IMR-90 (cell line): Measurements from ENCODE around the gene GIPC3. TPM values are rescaled to one million over a fixed set of nuclear protein-coding genes. Genes with fewer than 3 reads are reported as not detected.

Experiments
- ATAC-seq: fragments of 200-7000 bp; cut with Tn5 transposase; 2 replicates; pipeline ENCODE4 v1.9.1; 2020; ENCODE audit warnings: low read depth, mild to moderate bottlenecking, moderate library complexity
- BruUV-seq: library from RNA; stranded (reverse); fragments of 400-500 nt; replicated peaks from 2 replicates; lab custom pipeline; 2021; lab: Mats Ljungman, UMichigan
- CTCF ChIA-PET: fragments of 300-600 bp; formaldehyde crosslinking; extraction: SDS; loops from one replicate; lab custom pipeline; 2021; ENCODE audit warnings: antibody characterized with exemption; lab: Yijun Ruan, JAX
- POLR2A ChIA-PET: fragments of 300-600 bp; sonication (Branson Sonifier 250); formaldehyde crosslinking; loops from one replicate; lab custom pipeline; 2022; ENCODE audit warnings: antibody characterized with exemption; ENCODE audit not compliant: unreplicated experiment; lab: Charles Lee
- DNase-seq: peaks from one replicate; pipeline ENCODE4 v3.0.0; 2013
- H2AFZ ChIP-seq: replicated peaks from 2 replicates; pipeline ENCODE3; 2013; ENCODE audit warnings: low read length, mild to moderate bottlenecking; ENCODE audit not compliant: poor library complexity
- H2AK5ac ChIP-seq: 2 replicates; pipeline ENCODE4 v1.6.1; 2013; ENCODE audit warnings: low read depth, low read length, inconsistent platforms
- H2AK9ac ChIP-seq: replicated peaks from 2 replicates; pipeline ENCODE3; 2013; ENCODE audit warnings: mild to moderate bottlenecking, low read depth, low read length, moderate library complexity; ENCODE audit not compliant: poor library complexity
- H2BK120ac ChIP-seq: 2 replicates; pipeline ENCODE4 v1.6.1; 2013; ENCODE audit warnings: low read depth, low read length, inconsistent platforms
- H2BK15ac ChIP-seq: 3 replicates; pipeline ENCODE4 v1.6.1; 2013; ENCODE audit warnings: low read depth, low read length, inconsistent platforms
- H2BK20ac ChIP-seq: 2 replicates; pipeline ENCODE4 v1.6.1; 2013; ENCODE audit warnings: low read depth, mild to moderate bottlenecking, inconsistent platforms, low read length, moderate library complexity
- H2BK5ac ChIP-seq: 2 replicates; pipeline ENCODE4 v1.6.1; 2013; ENCODE audit warnings: mild to moderate bottlenecking, low read depth, low read length, inconsistent platforms; ENCODE audit not compliant: poor library complexity, severe bottlenecking
- H3K14ac ChIP-seq: replicated peaks from 2 replicates; pipeline ENCODE4 v1.6.1; 2013; ENCODE audit warnings: low read depth, low read length, inconsistent platforms
- H3K18ac ChIP-seq: 2 replicates; pipeline ENCODE4 v1.6.1; 2013; ENCODE audit warnings: low read depth, low read length, control low read depth
- H3K23ac ChIP-seq: 2 replicates; pipeline ENCODE4 v1.6.1; 2013; ENCODE audit warnings: low read depth, low read length, inconsistent platforms
- H3K27ac ChIP-seq: 2 replicates; pipeline ENCODE4 v1.5.1; 2013; ENCODE audit warnings: mild to moderate bottlenecking, control low read depth, low read length; ENCODE audit not compliant: insufficient read depth
- H3K27me3 ChIP-seq: 2 replicates; pipeline ENCODE4 v1.6.1; 2013; ENCODE audit warnings: low read length; ENCODE audit not compliant: control insufficient read depth, insufficient read depth
- H3K36me3 ChIP-seq: 2 replicates; pipeline ENCODE4 v1.6.1; 2013; ENCODE audit warnings: low read length, mixed read lengths; ENCODE audit not compliant: control insufficient read depth, insufficient read depth
- H3K4ac ChIP-seq: 2 replicates; pipeline ENCODE4 v1.6.1; 2013; ENCODE audit warnings: low read depth, low read length, inconsistent platforms
- H3K4me1 ChIP-seq: 2 replicates; pipeline ENCODE4 v1.6.1; 2013; ENCODE audit warnings: low read length, mixed read lengths; ENCODE audit not compliant: control insufficient read depth, insufficient read depth
- H3K4me2 ChIP-seq: 2 replicates; pipeline ENCODE4 v1.6.1; 2013; ENCODE audit warnings: low read depth, mild to moderate bottlenecking, control low read depth, low read length, moderate library complexity
- H3K4me3 ChIP-seq: 2 replicates; pipeline ENCODE4 v1.5.1; 2013; ENCODE audit warnings: low read depth, mild to moderate bottlenecking, control low read depth, low read length, moderate library complexity; ENCODE audit not compliant: insufficient read depth
- H3K56ac ChIP-seq: 2 replicates; pipeline ENCODE4 v1.6.1; 2013; ENCODE audit warnings: low read length, inconsistent platforms; ENCODE audit not compliant: insufficient read depth; ENCODE audit errors: extremely low read depth
- H3K79me1 ChIP-seq, 2 experiments: 2 replicates each; pipeline ENCODE4 v1.6.1; 2013; ENCODE audit warnings: low read length in 2 of 2, inconsistent platforms in 1 of 2, low read depth in 1 of 2
- H3K9ac ChIP-seq: 2 replicates; pipeline ENCODE4 v1.6.1; 2013; ENCODE audit warnings: low read depth, low read length, control low read depth
- H3K9me1 ChIP-seq: 2 replicates; pipeline ENCODE4 v1.6.1; 2013; ENCODE audit warnings: low read length, inconsistent platforms; ENCODE audit not compliant: insufficient read depth
- H3K9me3 ChIP-seq: 2 replicates; pipeline ENCODE4 v1.6.1; 2013; ENCODE audit warnings: low read length; ENCODE audit not compliant: control insufficient read depth, insufficient read depth
- H4K20me1 ChIP-seq: 2 replicates; pipeline ENCODE4 v1.6.1; 2013; ENCODE audit warnings: low read length, inconsistent platforms; ENCODE audit not compliant: insufficient read depth
- H4K5ac ChIP-seq: 2 replicates; pipeline ENCODE4 v1.6.1; 2013; ENCODE audit warnings: mild to moderate bottlenecking, low read depth, low read length, control low read depth
- H4K8ac ChIP-seq, 2 experiments: 2 replicates each; pipeline ENCODE4 v1.6.1; 2013; ENCODE audit warnings: low read depth in 2 of 2, low read length in 2 of 2, control low read depth in 1 of 2, inconsistent platforms in 1 of 2
- H4K91ac ChIP-seq: 2 replicates; pipeline ENCODE4 v1.6.1; 2013; ENCODE audit warnings: low read depth, low read length, inconsistent platforms; ENCODE audit not compliant: insufficient read depth
- BHLHE40 ChIP-seq: fragments of 150-350 bp; IDR thresholded peaks from 2 replicates; pipeline ENCODE4 v1.6.1; 2016; ENCODE audit warnings: mild to moderate bottlenecking, low read depth, low read length
- CEBPB ChIP-seq: IDR thresholded peaks from 2 replicates; pipeline ENCODE4 v1.6.1; 2012; ENCODE audit warnings: low read depth, low read length, improper control_type of control experiment
- CTCF ChIP-seq: conservative IDR thresholded peaks from 2 replicates; pipeline ENCODE4 v1.5.1; 2012; ENCODE audit warnings: mild to moderate bottlenecking, low read depth, low read length, improper control_type of control experiment
- ELK1 ChIP-seq: fragments of 150-350 bp; IDR thresholded peaks from 2 replicates; pipeline ENCODE4 v1.6.1; 2016; ENCODE audit warnings: low read depth, mild to moderate bottlenecking, low read length, moderate library complexity, borderline replicate concordance
- FOS ChIP-seq: fragments of 150-350 bp; IDR thresholded peaks from 2 replicates; pipeline ENCODE4 v1.6.1; 2016; ENCODE audit warnings: low read depth, low read length
- MAFK ChIP-seq: IDR thresholded peaks from 2 replicates; pipeline ENCODE4 v1.6.1; 2012; ENCODE audit warnings: low read depth, low read length, improper control_type of control experiment
- MAZ ChIP-seq: IDR thresholded peaks from 2 replicates; pipeline ENCODE4 v1.6.1; 2012; ENCODE audit warnings: low read depth, mild to moderate bottlenecking, low read length, improper control_type of control experiment, moderate library complexity, borderline replicate concordance
- MXI1 ChIP-seq: IDR thresholded peaks from 2 replicates; pipeline ENCODE4 v1.6.1; 2012; ENCODE audit warnings: low read depth, mild to moderate bottlenecking, low read length, moderate library complexity, borderline replicate concordance
- NFE2L2 ChIP-seq: fragments of 150-350 bp; IDR thresholded peaks from 2 replicates; pipeline ENCODE4 v1.6.1; 2016; ENCODE audit warnings: low read depth, mild to moderate bottlenecking, low read length
- POLR2A ChIP-seq: IDR thresholded peaks from 2 replicates; pipeline ENCODE4 v1.6.1; 2012; ENCODE audit warnings: mild to moderate bottlenecking, low read depth, low read length
- RAD21 ChIP-seq: IDR thresholded peaks from 2 replicates; pipeline ENCODE4 v1.6.1; 2012; ENCODE audit warnings: low read length, improper control_type of control experiment
- RFX5 ChIP-seq: IDR thresholded peaks from 2 replicates; pipeline ENCODE4 v1.8.0; 2012; ENCODE audit warnings: low read depth, mild to moderate bottlenecking, low read length, moderate library complexity
- SMC3 ChIP-seq: fragments of 150-350 bp; IDR thresholded peaks from 2 replicates; pipeline ENCODE4 v1.6.1; 2016; ENCODE audit warnings: low read depth, mild to moderate bottlenecking, antibody characterized with exemption, low read length, moderate library complexity
- USF2 ChIP-seq: fragments of 150-350 bp; IDR thresholded peaks from 2 replicates; pipeline ENCODE4 v1.6.1; 2017; ENCODE audit warnings: mild to moderate bottlenecking, antibody characterized with exemption, low read length, low read depth
- WGBS, 2 experiments: methylation state at CpG; one replicate each; pipeline versions ENCODE4 v1.1.5 to v1.1.7; 2013; ENCODE audit warnings: missing lambda C conversion rate in 2 of 2; ENCODE audit not compliant: insufficient read length in 1 of 2; ENCODE audit errors: extremely low coverage in 2 of 2; 5-methylcytosine and 5-hydroxymethylcytosine counted together
- dilution Hi-C: fragments of 300-500 bp; cut with HindIII; formaldehyde crosslinking; loops from one replicate; pipeline ENCODE4 v1.14.3; 2018; ENCODE audit warnings: low sequenced_read_pairs; ENCODE audit not compliant: unreplicated experiment
- in situ Hi-C: fragments of 300-500 bp; cut with MboI; formaldehyde crosslinking; loops from 3 replicates; pipeline ENCODE4 v1.14.3; 2019; ENCODE audit warnings: low sequenced_read_pairs, inconsistent platforms, mixed read lengths
- intact Hi-C: fragments of 100-400 bp; cut with micrococcal nuclease; formaldehyde crosslinking; loops from 2 replicates; pipeline ENCODE4 v1.10.0; 2022
- polyA plus RNA-seq, 3 experiments: library from polyadenylated mRNA; depleted of rRNA; stranded (reverse); fragments of >200 nt; gene quantifications; 2 replicates each; pipeline ENCODE4 v1.2.3, GENCODE V29; 2012; ENCODE audit warnings: low replicate concordance in 1 of 3
- total RNA-seq: library from RNA; depleted of rRNA; stranded (reverse); fragments of >200 nt; gene quantifications from 2 replicates; pipeline ENCODE4 v1.2.3, GENCODE V29; 2012

The GIPC3 gene
- total and polyA plus RNA-seq, 2 of the 4 experiments (the other 2 are of a cell fraction): under 0.01 to 0.36 TPM

GRCh38 chr19:3638208-3639193, 53.2 kb downstream of the GIPC3 start:
- Histone ChIP-seq H3K4me1 (no peaks in the 10 kb centered on the region), H2BK15ac (no peak overlapping the region), H3K9me3 (no peaks in the 10 kb centered on the region), H3K4me3 (no peak overlapping the region), H3K23ac (no peak overlapping the region), H3K4me2 (no peak overlapping the region), H4K91ac (no peak overlapping the region), H3K14ac (no peak overlapping the region), H2BK20ac (no peak overlapping the region), H3K9ac (no peak overlapping the region), H2AK5ac (no peak overlapping the region), H4K20me1 (no peaks in the 10 kb centered on the region; the same call in 1 of the 2 replicates), H3K27ac (no peak overlapping the region), H3K27me3 (no peaks in the 10 kb centered on the region), H2AK9ac (peak overlapping the region; percentile 50), H3K4ac (no peak overlapping the region), H4K5ac (no peak overlapping the region), H2BK120ac (no peak overlapping the region), H2BK5ac (no peak overlapping the region), H3K79me1 (no peaks in the 10 kb centered on the region; a peak in 1 of 4 replicates), H3K36me3 (peaks cover 39% of the 10 kb centered on the region), H3K18ac (no peak overlapping the region), H3K56ac (no peak overlapping the region), H4K8ac (no peak overlapping the region), H3K9me1 (no peaks in the 10 kb centered on the region), H2AFZ (no peak overlapping the region)
- POLR2A ChIA-PET: no interaction called here
- no peak for ATAC-seq
- dilution Hi-C loops (no loop called here), intact Hi-C loops (no loop called here), in situ Hi-C loops (no loop called here)
- BruUV-seq: no TSS peak
- CTCF ChIA-PET: no interaction called here
- 94% methylated on average over 35 of the region's 55 CpGs; no CpG with 5 or more reads in 1 of the 2 experiments for WGBS, 2 experiments
- no peak for DNase-seq
- TF ChIP-seq BHLHE40 (no peak), SMC3 (no peak), CTCF (no peak), MAZ (no peak), POLR2A (no peak), ELK1 (no peak), RFX5 (no peak), MAFK (no peak), RAD21 (no peak), USF2 (no peak), CEBPB (no peak), NFE2L2 (no peak), FOS (no peak), MXI1 (no peak)
